K562 (cell line): ENCODE measurements around the gene FAM120AOS. TPM values are rescaled to one million over a fixed set of nuclear protein-coding genes. Genes with fewer than 3 reads are reported as not detected.

Experiments
- CBX3 ChIP-seq, 2 experiments: IDR thresholded peaks; 1 replicate in 1 of 2; 2 replicates in 1 of 2; pipeline ENCODE4 v1.6.1; 2012; ENCODE audit warnings: inconsistent platforms in 2 of 2, low read length in 2 of 2, borderline replicate concordance in 1 of 2, control low read depth in 1 of 2
- EGR1 ChIP-seq: fragments of 450-650 bp; conservative IDR thresholded peaks from 2 replicates; pipeline ENCODE4 v1.6.1; 2017; ENCODE audit warnings: mild to moderate bottlenecking
- GTF2E2 ChIP-seq: fragments of 200-800 bp; sonication (Bioruptor generic); IDR thresholded peaks from 2 replicates; pipeline ENCODE4 v1.6.1; 2016; ENCODE audit warnings: missing genetic modification characterization, missing compliant biosample characterization
- PHF21A ChIP-seq: fragments of 450-650 bp; IDR thresholded peaks from 2 replicates; pipeline ENCODE4 v1.6.1; 2017; ENCODE audit warnings: low read depth, borderline replicate concordance
- PML ChIP-seq: IDR thresholded peaks from 2 replicates; pipeline ENCODE4 v1.6.1; 2012; ENCODE audit warnings: low read length, inconsistent platforms
- RBM25 ChIP-seq: fragments of 200-400 bp; formaldehyde crosslinking; IDR thresholded peaks from 2 replicates; pipeline ENCODE4 v1.6.1; 2018; ENCODE audit warnings: low read length, low read depth, moderate library complexity; ENCODE audit not compliant: severe bottlenecking
- SMAD3 ChIP-seq: fragments of 450-650 bp; formaldehyde crosslinking; conservative IDR thresholded peaks from 2 replicates; pipeline ENCODE4 v1.4.0; 2020; ENCODE audit warnings: mild to moderate bottlenecking
- SMAD4 ChIP-seq: fragments of 250-450 bp; sonication (Bioruptor Pico); conservative IDR thresholded peaks from 2 replicates; pipeline ENCODE4 v1.8.0; 2021; ENCODE audit warnings: inconsistent platforms, mild to moderate bottlenecking, moderate library complexity
- SUPT5H ChIP-seq: fragments of 450-650 bp; IDR thresholded peaks from 2 replicates; pipeline ENCODE4 v1.6.1; 2016
- TFAM ChIP-seq: fragments of 250-450 bp; sonication (Bioruptor Pico); conservative IDR thresholded peaks from 2 replicates; pipeline ENCODE4 v1.5.0; 2021; ENCODE audit warnings: mild to moderate bottlenecking, moderate library complexity
- THAP12 ChIP-seq: fragments of 250-450 bp; sonication (Bioruptor Pico); IDR thresholded peaks from 2 replicates; pipeline ENCODE4 v1.9.0; 2021; ENCODE audit warnings: mild to moderate bottlenecking, inconsistent platforms
- ZNF639 ChIP-seq, 2 experiments: fragments of 200-800 bp in 1 of 2; sonication (Bioruptor generic) in 1 of 2; sonication (generic) in 1 of 2; formaldehyde crosslinking in 1 of 2; IDR thresholded peaks in 1 of 2; conservative IDR thresholded peaks in 1 of 2; 2 replicates each; pipeline versions ENCODE4 v1.5.0 to v1.6.1; 2016 to 2020; ENCODE audit warnings: missing compliant biosample characterization in 1 of 2, missing genetic modification characterization in 1 of 2, missing genetic modification reagents in 1 of 2
- polyA plus RNA-seq, 8 experiments: library from polyadenylated mRNA; depleted of rRNA in 4 of 8; stranded (reverse) in 5 of 8; unstranded in 3 of 8; fragments of >200 nt; fragmentation: Nextera tagmentation in 2 of 8; fragmentation: Illumina TruSeq in 1 of 8; extraction: Ambion mirVana in 2 of 8; extraction: Trizol in 1 of 8; gene quantifications; 2 replicates each; pipeline versions ENCODE4 v1.2.1 to v1.2.3, GENCODE V29; 2011 to 2014; ENCODE audit warnings: inconsistent platforms in 1 of 8, missing spikeins in 1 of 8
- total RNA-seq, 7 experiments: library from RNA; depleted of rRNA in 6 of 7; stranded (reverse); fragments of >200 nt in 6 of 7; fragmentation: Illumina TruSeq in 2 of 7; extraction: Trizol in 2 of 7; gene quantifications; 2 replicates each; pipeline versions ENCODE4 v1.2.1 to v1.2.3, GENCODE V29; 2011 to 2021; ENCODE audit warnings: low replicate concordance in 1 of 7
- TF ChIP-seq, protein P1 (sequence below): sonication (generic); formaldehyde crosslinking; IDR thresholded peaks from 2 replicates; pipeline ENCODE4 v1.8.0; 2022; ENCODE audit warnings: mild to moderate bottlenecking, missing genetic modification reagents
- TF ChIP-seq, protein P2 (sequence below): sonication (generic); formaldehyde crosslinking; IDR thresholded peaks from 2 replicates; pipeline ENCODE4 v1.8.0; 2022; ENCODE audit warnings: missing genetic modification reagents, mild to moderate bottlenecking, borderline replicate concordance

The FAM120AOS gene
- total and polyA plus RNA-seq, 9 of the 15 experiments (the other 6 are each of a cell fraction or from before 2014, with no cell fraction given) = 18.8 to 53.4 (median 41.4) TPM

DNA sequence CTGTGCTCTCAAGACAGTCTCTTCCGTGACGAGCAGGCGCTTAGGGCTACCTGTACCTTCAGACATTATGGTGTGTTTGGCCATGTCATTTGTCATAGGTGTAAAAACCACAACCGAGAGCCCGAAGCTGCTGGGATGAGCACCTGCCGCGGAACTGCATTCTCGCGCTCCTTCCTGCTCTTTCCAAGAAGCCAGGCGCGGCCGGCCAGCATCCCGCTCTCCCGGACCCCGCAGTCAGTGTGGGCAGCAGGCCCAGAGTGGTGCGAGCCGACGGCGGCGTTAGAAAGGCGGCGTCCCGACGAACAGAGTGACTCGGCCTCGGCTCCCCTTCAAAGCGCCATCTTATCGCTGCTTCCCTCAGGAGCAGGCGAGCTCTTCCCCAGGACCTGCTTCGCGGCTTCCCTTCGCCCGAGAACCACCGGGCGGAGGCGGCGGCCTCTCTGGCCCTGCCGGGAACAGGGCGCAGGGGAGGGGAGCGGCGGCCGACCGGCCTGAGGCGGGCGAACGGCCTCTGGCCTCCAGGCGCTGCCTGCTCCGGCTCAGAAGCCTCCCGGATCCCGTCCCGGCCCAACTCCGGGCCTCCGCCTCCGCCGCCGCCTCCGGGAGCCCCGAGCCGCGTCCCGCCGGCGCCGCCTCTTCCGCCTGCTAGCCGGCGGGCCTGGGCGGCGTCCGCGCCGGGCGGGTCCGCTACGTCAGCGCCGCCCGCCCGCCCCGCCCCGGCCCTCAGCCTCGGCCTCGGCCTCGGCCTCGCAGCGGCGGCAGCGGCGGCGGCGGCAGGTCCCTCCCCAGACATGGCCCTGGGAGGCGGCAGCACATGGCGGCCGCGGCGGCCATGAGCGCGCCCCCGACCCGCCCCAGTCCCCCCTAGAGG, 2.2 kb downstream of the FAM120AOS start, which contains the start of gene FAM120A (continued):
- TF ChIP-seq, protein P1, sequence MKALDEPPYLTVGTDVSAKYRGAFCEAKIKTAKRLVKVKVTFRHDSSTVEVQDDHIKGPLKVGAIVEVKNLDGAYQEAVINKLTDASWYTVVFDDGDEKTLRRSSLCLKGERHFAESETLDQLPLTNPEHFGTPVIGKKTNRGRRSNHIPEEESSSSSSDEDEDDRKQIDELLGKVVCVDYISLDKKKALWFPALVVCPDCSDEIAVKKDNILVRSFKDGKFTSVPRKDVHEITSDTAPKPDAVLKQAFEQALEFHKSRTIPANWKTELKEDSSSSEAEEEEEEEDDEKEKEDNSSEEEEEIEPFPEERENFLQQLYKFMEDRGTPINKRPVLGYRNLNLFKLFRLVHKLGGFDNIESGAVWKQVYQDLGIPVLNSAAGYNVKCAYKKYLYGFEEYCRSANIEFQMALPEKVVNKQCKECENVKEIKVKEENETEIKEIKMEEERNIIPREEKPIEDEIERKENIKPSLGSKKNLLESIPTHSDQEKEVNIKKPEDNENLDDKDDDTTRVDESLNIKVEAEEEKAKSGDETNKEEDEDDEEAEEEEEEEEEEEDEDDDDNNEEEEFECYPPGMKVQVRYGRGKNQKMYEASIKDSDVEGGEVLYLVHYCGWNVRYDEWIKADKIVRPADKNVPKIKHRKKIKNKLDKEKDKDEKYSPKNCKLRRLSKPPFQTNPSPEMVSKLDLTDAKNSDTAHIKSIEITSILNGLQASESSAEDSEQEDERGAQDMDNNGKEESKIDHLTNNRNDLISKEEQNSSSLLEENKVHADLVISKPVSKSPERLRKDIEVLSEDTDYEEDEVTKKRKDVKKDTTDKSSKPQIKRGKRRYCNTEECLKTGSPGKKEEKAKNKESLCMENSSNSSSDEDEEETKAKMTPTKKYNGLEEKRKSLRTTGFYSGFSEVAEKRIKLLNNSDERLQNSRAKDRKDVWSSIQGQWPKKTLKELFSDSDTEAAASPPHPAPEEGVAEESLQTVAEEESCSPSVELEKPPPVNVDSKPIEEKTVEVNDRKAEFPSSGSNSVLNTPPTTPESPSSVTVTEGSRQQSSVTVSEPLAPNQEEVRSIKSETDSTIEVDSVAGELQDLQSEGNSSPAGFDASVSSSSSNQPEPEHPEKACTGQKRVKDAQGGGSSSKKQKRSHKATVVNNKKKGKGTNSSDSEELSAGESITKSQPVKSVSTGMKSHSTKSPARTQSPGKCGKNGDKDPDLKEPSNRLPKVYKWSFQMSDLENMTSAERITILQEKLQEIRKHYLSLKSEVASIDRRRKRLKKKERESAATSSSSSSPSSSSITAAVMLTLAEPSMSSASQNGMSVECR (CRISPR knock-in tag) = 0 out of 2 replicates have a peak, but pooled peaks have one; percentile 43
- TF ChIP-seq EGR1 = 0 out of 2 replicates have a peak, but pooled peaks have one; percentile 16
- TF ChIP-seq ZNF639 (CRISPR knock-in tag; conservative IDR thresholded peaks at IDR 0.05 in 1 of 2, IDR thresholded peaks at IDR 0.05 in 1 of 2) = peak in 1 of 2 experiments; percentile 98; a peak in 2 of 4 replicates
- peak; percentile 91 for TF ChIP-seq SMAD4 (CRISPR knock-in tag)
- TF ChIP-seq SUPT5H = peak; percentile 71
- TF ChIP-seq GTF2E2 = no peak
- no peak for TF ChIP-seq PML
- no peak for TF ChIP-seq PHF21A
- TF ChIP-seq SMAD3 (CRISPR knock-in tag) = 0 out of 2 replicates have a peak, but pooled peaks have one; percentile 12
- TF ChIP-seq TFAM = no peak
- TF ChIP-seq THAP12 (CRISPR knock-in tag) = peak; percentile 94
- TF ChIP-seq CBX3 (IDR thresholded peaks at IDR 0.05; ENCODE audit: borderline replicate concordance in 1 of 2, low read length in 2 of 2) = no peak
- no peak for TF ChIP-seq RBM25
- TF ChIP-seq, protein P2, sequence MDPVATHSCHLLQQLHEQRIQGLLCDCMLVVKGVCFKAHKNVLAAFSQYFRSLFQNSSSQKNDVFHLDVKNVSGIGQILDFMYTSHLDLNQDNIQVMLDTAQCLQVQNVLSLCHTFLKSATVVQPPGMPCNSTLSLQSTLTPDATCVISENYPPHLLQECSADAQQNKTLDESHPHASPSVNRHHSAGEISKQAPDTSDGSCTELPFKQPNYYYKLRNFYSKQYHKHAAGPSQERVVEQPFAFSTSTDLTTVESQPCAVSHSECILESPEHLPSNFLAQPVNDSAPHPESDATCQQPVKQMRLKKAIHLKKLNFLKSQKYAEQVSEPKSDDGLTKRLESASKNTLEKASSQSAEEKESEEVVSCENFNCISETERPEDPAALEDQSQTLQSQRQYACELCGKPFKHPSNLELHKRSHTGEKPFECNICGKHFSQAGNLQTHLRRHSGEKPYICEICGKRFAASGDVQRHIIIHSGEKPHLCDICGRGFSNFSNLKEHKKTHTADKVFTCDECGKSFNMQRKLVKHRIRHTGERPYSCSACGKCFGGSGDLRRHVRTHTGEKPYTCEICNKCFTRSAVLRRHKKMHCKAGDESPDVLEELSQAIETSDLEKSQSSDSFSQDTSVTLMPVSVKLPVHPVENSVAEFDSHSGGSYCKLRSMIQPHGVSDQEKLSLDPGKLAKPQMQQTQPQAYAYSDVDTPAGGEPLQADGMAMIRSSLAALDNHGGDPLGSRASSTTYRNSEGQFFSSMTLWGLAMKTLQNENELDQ (CRISPR knock-in tag) = no peak
